Thyroid gland (tissue), 4 donors: ENCODE measurements around the gene BCAS1.

Experiments used
- CTCF ChIP-seq, 6 experiments: fragments of 200-600 bp in 3 of 6; fragments of 450-650 bp in 3 of 6; sonication (generic) in 3 of 6; IDR thresholded peaks; one replicate each; pipeline ENCODE4 v1.5.1; 2016 to 2019; ENCODE audit warnings: antibody characterized with exemption in 6 of 6, mild to moderate bottlenecking in 2 of 6, inconsistent platforms in 1 of 6, moderate library complexity in 1 of 6
- POLR2A ChIP-seq, 2 donors: fragments of 450-650 bp; IDR thresholded peaks; one replicate each; pipeline ENCODE4 v1.6.1; 2017; ENCODE audit warnings: antibody characterized with exemption in 2 of 2, mild to moderate bottlenecking in 2 of 2, moderate library complexity in 1 of 2

DNA sequence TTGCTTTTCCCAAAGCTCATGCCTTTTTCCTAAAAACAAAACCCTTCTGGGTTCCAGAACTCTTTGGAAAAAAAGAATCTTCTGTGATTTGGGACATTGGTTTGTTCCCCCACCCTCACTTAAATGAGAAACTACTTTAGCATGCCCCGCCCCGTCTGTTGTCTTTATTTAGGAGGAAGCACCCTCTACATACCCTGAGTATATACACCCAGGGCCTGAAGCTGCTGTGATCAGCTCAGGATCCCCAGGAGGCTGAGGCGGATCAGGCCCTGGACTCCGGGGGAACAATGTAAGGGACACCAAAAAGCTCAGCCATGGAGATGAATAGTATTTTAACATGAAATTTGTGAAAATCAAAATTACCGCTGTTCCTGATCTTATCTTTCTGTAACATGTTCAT lies 1.4 kb downstream of the BCAS1 start:
- TF ChIP-seq CTCF (IDR thresholded peaks at IDR 0.05) = no peak
- TF ChIP-seq POLR2A (IDR thresholded peaks at IDR 0.05) = no peak
